ENCODE measurements around the gene TXNRD3.

TXNRD3 gene

GRCh38 chr3:126671521-126671920, 16.6 kb upstream of the TXNRD3 start:
- DNase-seq, result no peak

GRCh38 chr3:126668450-126669401, 13.8 kb upstream of the TXNRD3 start:
- DNase-seq, result no peak

GRCh38 chr3:126667631-126668449, 12.9 kb upstream of the TXNRD3 start:
- DNase-seq, result no peak

- DNase-seq, result no peak
Observed at GRCh38 chr3:126666658-126667528, 12.0 kb upstream of the TXNRD3 start.

- DNase-seq, result no peak
Observed at GRCh38 chr3:126665959-126666657, 11.2 kb upstream of the TXNRD3 start.

- DNase-seq, result no peak
Observed at GRCh38 chr3:126665221-126665936, 10.5 kb upstream of the TXNRD3 start.

- no peak for DNase-seq
Observed at GRCh38 chr3:126664591-126665214, 9.8 kb upstream of the TXNRD3 start.

GRCh38 chr3:126663750-126664149, 8.8 kb upstream of the TXNRD3 start:
- DNase-seq, result no peak

- no peak for DNase-seq
Observed at GRCh38 chr3:126663257-126663656, 8.3 kb upstream of the TXNRD3 start.

GRCh38 chr3:126661532-126662364, 6.8 kb upstream of the TXNRD3 start:
- peak; percentile 53 to 81 for DNase-seq

- DNase-seq, result no peak
Observed at GRCh38 chr3:126659915-126660886, 5.3 kb upstream of the TXNRD3 start.

GRCh38 chr3:126658584-126658983, 3.7 kb upstream of the TXNRD3 start:
- DNase-seq, result no peak

GRCh38 chr3:126657901-126658300, 3.0 kb upstream of the TXNRD3 start:
- no peak for DNase-seq

- peak in 1 of 2 donors; percentile 35 for DNase-seq
Observed at GRCh38 chr3:126656371-126657134, 1.6 kb upstream of the TXNRD3 start.

GRCh38 chr3:126655887-126656286, 963 bp upstream of the TXNRD3 start:
- DNase-seq, result no peak

GRCh38 chr3:126649556-126650092, 5.3 kb downstream of the TXNRD3 start:
- DNase-seq, result no peak

GRCh38 chr3:126646674-126647073, 8.2 kb downstream of the TXNRD3 start:
- DNase-seq, result no peak
